HEK293T (cell line): ENCODE results near the gene ART5.

ENCODE experiments used
- BHLHE40 ChIP-seq: fragments of 450-650 bp; IDR thresholded peaks from 2 replicates; pipeline ENCODE4 v1.6.1; 2016; ENCODE audit warnings: mild to moderate bottlenecking, moderate library complexity, borderline replicate concordance
- FOXM1 ChIP-seq: fragments of 450-650 bp; IDR thresholded peaks from 2 replicates; pipeline ENCODE4 v1.6.1; 2017; ENCODE audit warnings: mild to moderate bottlenecking, borderline replicate concordance
- NFRKB ChIP-seq: fragments of 450-650 bp; IDR thresholded peaks from 2 replicates; pipeline ENCODE4 v1.6.1; 2016; ENCODE audit warnings: mild to moderate bottlenecking, moderate library complexity
- ZNF384 ChIP-seq: fragments of 450-650 bp; IDR thresholded peaks from 2 replicates; pipeline ENCODE4 v1.6.1; 2016

DNA sequence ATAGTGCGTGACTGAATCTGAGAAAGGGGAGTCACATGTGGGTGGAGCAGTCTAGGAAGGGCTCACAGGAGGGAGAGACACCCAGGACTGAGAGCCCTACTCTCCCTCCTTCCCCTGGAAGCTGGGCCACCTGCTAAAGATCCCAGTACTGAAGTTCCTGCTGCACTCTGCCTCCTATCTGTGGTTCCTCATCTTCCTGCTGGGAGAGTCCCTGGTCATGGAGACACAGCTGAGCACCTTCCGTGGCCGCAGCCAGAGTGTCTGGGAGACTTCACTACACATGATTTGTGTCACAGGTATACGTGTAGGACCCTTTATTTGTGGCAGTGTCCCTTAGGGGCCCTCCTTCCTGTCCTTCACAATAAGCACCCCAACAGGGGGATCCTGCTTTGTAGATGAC is 19.3 kb downstream of the ART5 start:
- TF ChIP-seq FOXM1, result no peak
- TF ChIP-seq NFRKB, result no peak
- TF ChIP-seq ZNF384, result no peak
- TF ChIP-seq BHLHE40, result no peak
